OCI-LY7 (cell line): ENCODE data around the gene TMEM178B. TPM values are rescaled to one million over a fixed set of nuclear protein-coding genes. Genes with fewer than 3 reads are reported as not detected.

Experiments
- BruUV-seq: library from RNA; stranded (reverse); fragments of 400-500 nt; replicated peaks from 2 replicates; lab custom pipeline; 2021; lab: Mats Ljungman, UMichigan
- CTCF ChIA-PET: fragments of 300-600 bp; sonication (Branson Sonifier 250); formaldehyde crosslinking; loops from one replicate; lab custom pipeline; 2022; ENCODE audit warnings: antibody characterized with exemption; ENCODE audit not compliant: unreplicated experiment; lab: Charles Lee
- POLR2A ChIA-PET: fragments of 300-600 bp; sonication (Branson Sonifier 250); formaldehyde crosslinking; loops from one replicate; lab custom pipeline; 2022; ENCODE audit warnings: antibody characterized with exemption; lab: Charles Lee
- DNase-seq: peaks from one replicate; pipeline ENCODE4 v3.0.0-alpha.2; 2015; ENCODE audit warnings: low spot score
- H2AFZ ChIP-seq: fragments of 200-600 bp; sonication (generic), shearing (Covaris generic); 2 replicates; pipeline ENCODE4 v1.6.1; 2014; ENCODE audit warnings: mild to moderate bottlenecking, antibody characterized with exemption, low read length, moderate library complexity
- H3K27ac ChIP-seq: fragments of 200-600 bp; sonication (generic); 2 replicates; pipeline ENCODE4 v1.5.1; 2014; ENCODE audit warnings: mixed run types, low read depth, mild to moderate bottlenecking, moderate library complexity, low read length, inconsistent platforms; ENCODE audit not compliant: poor library complexity, severe bottlenecking
- H3K36me3 ChIP-seq: fragments of 200-600 bp; sonication (generic); 2 replicates; pipeline ENCODE4 v1.6.1; 2014; ENCODE audit warnings: mild to moderate bottlenecking, antibody characterized with exemption, low read length, moderate library complexity, mixed read lengths; ENCODE audit not compliant: insufficient read depth
- H3K4me1 ChIP-seq: fragments of 200-600 bp; sonication (generic); 2 replicates; pipeline ENCODE4 v1.5.1; 2014; ENCODE audit warnings: mild to moderate bottlenecking, low read length; ENCODE audit not compliant: insufficient read depth, poor library complexity, severe bottlenecking
- H3K4me2 ChIP-seq: fragments of 200-600 bp; sonication (generic); 2 replicates; pipeline ENCODE4 v1.6.1; 2014; ENCODE audit warnings: mild to moderate bottlenecking, low read length
- H3K4me3 ChIP-seq: fragments of 200-600 bp; sonication (generic); 2 replicates; pipeline ENCODE4 v1.5.1; 2014; ENCODE audit warnings: mild to moderate bottlenecking, low read depth, low read length; ENCODE audit not compliant: poor library complexity, severe bottlenecking
- H3K79me2 ChIP-seq: fragments of 200-600 bp; sonication (generic); 2 replicates; pipeline ENCODE4 v1.6.1; 2016; ENCODE audit warnings: low read depth, mild to moderate bottlenecking, low read length, moderate library complexity, mixed read lengths; ENCODE audit not compliant: insufficient read depth
- H3K9me2 ChIP-seq: fragments of 200-600 bp; sonication (generic); 2 replicates; pipeline ENCODE4 v1.6.1; 2016; ENCODE audit warnings: mild to moderate bottlenecking, low read length, mixed read lengths; ENCODE audit not compliant: insufficient read depth
- H3K9me3 ChIP-seq: fragments of 200-600 bp; sonication (generic); 2 replicates; pipeline ENCODE4 v1.6.1; 2014; ENCODE audit warnings: mild to moderate bottlenecking, mixed run types, low read length, mixed read lengths
- H4K20me1 ChIP-seq: fragments of 200-600 bp; sonication (generic); 2 replicates; pipeline ENCODE4 v1.6.1; 2014; ENCODE audit warnings: mild to moderate bottlenecking, antibody characterized with exemption, low read length, moderate library complexity, mixed read lengths; ENCODE audit not compliant: insufficient read depth
- EZH2phosphoT487 ChIP-seq: fragments of 200-600 bp; sonication (generic); IDR thresholded peaks from 2 replicates; pipeline ENCODE4 v1.6.1; 2018; ENCODE audit warnings: low read depth, borderline replicate concordance, mild to moderate bottlenecking, mixed run types, antibody characterized with exemption, low read length, moderate library complexity, mixed read lengths
- intact Hi-C: fragments of 100-400 bp; cut with micrococcal nuclease; formaldehyde crosslinking; loops from one replicate; pipeline ENCODE4 v1.10.0; 2022; ENCODE audit not compliant: unreplicated experiment
- total RNA-seq, 2 experiments: library from RNA; depleted of rRNA in 1 of 2; stranded (reverse); fragments of >200 nt in 1 of 2; shearing (Covaris generic) in 1 of 2; gene quantifications; 2 replicates each; pipeline ENCODE4 v1.2.3, GENCODE V29; 2014 to 2022
- TF ChIP-seq, protein P1 (sequence below): fragments of 200-600 bp; sonication (generic); conservative IDR thresholded peaks from 2 replicates; pipeline ENCODE4 v1.5.1; 2014; ENCODE audit warnings: mild to moderate bottlenecking, antibody characterized with exemption, low read length, moderate library complexity, mixed read lengths

The TMEM178B gene
- total RNA-seq, 2 experiments from 2014 or later = not detected

DNA sequence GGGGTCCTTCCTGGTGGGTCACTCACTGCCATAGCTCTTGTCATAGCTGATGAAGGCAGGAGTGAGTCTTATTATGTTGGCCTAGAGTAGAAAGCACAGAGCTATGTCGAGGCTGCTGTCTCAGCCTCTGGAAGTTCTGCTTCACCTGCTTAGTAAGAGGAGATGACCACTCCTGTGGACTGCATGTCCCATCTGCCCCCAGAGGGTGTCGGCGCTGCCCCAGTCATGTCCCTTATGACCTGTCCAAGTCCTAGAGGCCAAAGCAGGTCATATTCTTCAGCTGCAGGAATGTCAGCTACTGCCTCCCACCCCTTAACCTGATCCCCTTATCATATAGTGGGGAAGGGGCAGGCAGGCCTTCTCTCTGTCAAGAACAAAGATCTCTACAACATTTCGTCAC lies 405.0 kb downstream of the TMEM178B start:
- H3K4me3 ChIP-seq = no peak overlapping the region
- intact Hi-C loops = no loop called here
- H3K9me3 ChIP-seq = no peaks in the 10 kb centered on the region
- no peaks in the 10 kb centered on the region for H4K20me1 ChIP-seq
- ChIA-PET POLR2A (no interaction called here), CTCF (no interaction called here)
- BruUV-seq = no TSS peak
- no peaks in the 10 kb centered on the region for H3K4me1 ChIP-seq
- no peaks in the 10 kb centered on the region for H3K36me3 ChIP-seq
- no peak for DNase-seq
- no peak overlapping the region for H3K27ac ChIP-seq
- H3K9me2 ChIP-seq = no peaks in the 10 kb centered on the region
- no peak for TF ChIP-seq EZH2phosphoT487
- TF ChIP-seq, protein P1, sequence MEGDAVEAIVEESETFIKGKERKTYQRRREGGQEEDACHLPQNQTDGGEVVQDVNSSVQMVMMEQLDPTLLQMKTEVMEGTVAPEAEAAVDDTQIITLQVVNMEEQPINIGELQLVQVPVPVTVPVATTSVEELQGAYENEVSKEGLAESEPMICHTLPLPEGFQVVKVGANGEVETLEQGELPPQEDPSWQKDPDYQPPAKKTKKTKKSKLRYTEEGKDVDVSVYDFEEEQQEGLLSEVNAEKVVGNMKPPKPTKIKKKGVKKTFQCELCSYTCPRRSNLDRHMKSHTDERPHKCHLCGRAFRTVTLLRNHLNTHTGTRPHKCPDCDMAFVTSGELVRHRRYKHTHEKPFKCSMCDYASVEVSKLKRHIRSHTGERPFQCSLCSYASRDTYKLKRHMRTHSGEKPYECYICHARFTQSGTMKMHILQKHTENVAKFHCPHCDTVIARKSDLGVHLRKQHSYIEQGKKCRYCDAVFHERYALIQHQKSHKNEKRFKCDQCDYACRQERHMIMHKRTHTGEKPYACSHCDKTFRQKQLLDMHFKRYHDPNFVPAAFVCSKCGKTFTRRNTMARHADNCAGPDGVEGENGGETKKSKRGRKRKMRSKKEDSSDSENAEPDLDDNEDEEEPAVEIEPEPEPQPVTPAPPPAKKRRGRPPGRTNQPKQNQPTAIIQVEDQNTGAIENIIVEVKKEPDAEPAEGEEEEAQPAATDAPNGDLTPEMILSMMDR = no peak
- H3K4me2 ChIP-seq = no peak overlapping the region
- no peaks in the 10 kb centered on the region for H3K79me2 ChIP-seq
- no peak overlapping the region for H2AFZ ChIP-seq

DNA sequence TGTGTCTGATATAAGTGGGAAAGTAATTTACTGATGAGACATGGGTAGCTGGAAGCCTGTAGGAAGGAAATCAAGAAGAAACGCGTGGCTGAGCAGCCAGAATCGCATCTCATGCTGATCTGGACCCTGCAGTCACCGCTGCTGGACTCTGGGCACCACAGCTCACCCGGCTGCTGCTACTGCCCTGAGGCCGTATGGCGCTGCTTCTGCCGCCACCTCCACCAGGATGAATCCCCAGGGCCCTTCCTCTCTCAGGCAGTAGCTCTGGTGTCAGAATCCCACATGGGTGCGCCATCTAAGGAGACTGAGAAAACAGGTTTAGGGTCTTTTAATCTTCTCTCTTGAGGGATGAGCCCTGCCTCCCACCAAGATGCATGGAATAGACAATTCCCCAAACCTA lies 407.1 kb downstream of the TMEM178B start:
- H4K20me1 ChIP-seq = no peaks in the 10 kb centered on the region
- intact Hi-C loops = no loop called here
- H2AFZ ChIP-seq = no peak overlapping the region
- H3K4me2 ChIP-seq = no peak overlapping the region
- no peaks in the 10 kb centered on the region for H3K9me2 ChIP-seq
- no peak for DNase-seq
- no peaks in the 10 kb centered on the region for H3K9me3 ChIP-seq
- no TSS peak for BruUV-seq
- no peaks in the 10 kb centered on the region for H3K79me2 ChIP-seq
- H3K4me3 ChIP-seq = no peak overlapping the region
- TF ChIP-seq, protein P1 = no peak
- TF ChIP-seq EZH2phosphoT487 = no peak
- POLR2A ChIA-PET = no interaction called here
- H3K36me3 ChIP-seq = no peaks in the 10 kb centered on the region
- no peaks in the 10 kb centered on the region for H3K4me1 ChIP-seq
- CTCF ChIA-PET = no interaction called here
- no peak overlapping the region for H3K27ac ChIP-seq

DNA sequence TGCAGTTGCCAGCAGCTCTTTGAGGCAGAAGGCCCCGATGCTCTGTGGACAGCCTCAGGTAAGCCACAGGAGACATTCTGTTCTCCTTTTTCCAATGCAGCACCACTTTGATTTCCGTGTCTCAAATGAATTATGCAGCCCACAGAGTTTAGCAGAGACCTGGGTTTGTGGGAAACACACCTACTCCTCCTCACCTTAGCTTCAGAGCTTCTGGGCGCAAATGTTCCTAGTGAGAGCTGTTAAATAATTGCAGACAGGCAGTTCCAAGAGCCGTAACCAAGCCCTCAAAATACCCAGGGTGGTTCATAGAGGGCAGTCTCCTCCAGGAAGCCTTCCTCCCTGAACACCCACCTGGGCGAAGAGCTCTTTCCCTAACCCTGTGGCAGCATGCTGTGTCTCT lies 408.1 kb downstream of the TMEM178B start:
- H3K4me3 ChIP-seq = no peak overlapping the region
- H3K79me2 ChIP-seq = no peaks in the 10 kb centered on the region
- no peaks in the 10 kb centered on the region for H3K36me3 ChIP-seq
- H2AFZ ChIP-seq = no peak overlapping the region
- no TSS peak for BruUV-seq
- no peaks in the 10 kb centered on the region for H3K9me3 ChIP-seq
- ChIA-PET POLR2A (no interaction called here), CTCF (no interaction called here)
- no peaks in the 10 kb centered on the region for H4K20me1 ChIP-seq
- H3K9me2 ChIP-seq = no peaks in the 10 kb centered on the region
- no peaks in the 10 kb centered on the region for H3K4me1 ChIP-seq
- no peak overlapping the region for H3K27ac ChIP-seq
- intact Hi-C loops = no loop called here
- DNase-seq = no peak
- no peak overlapping the region for H3K4me2 ChIP-seq
- TF ChIP-seq EZH2phosphoT487 = no peak
- TF ChIP-seq, protein P1 = no peak
